Mucosa of stomach (tissue), 1 donor: ENCODE measurements around the gene PRAMEF17.
"Not testable (repeated sequence)": the region's sequence is repeated elsewhere in the genome, so short reads cannot be mapped to it uniquely, and the experiment has no call there.

Experiments
- H3K27me3 ChIP-seq: one replicate; pipeline ENCODE4 v1.7.0; 2013; ENCODE audit warnings: mild to moderate bottlenecking, low read length; ENCODE audit not compliant: control insufficient read depth, insufficient read depth
- H3K36me3 ChIP-seq: one replicate; pipeline ENCODE4 v1.7.0; 2013; ENCODE audit warnings: low read length; ENCODE audit not compliant: control insufficient read depth, insufficient read depth
- H3K4me1 ChIP-seq: one replicate; pipeline ENCODE4 v1.7.0; 2013; ENCODE audit warnings: mild to moderate bottlenecking, low read length; ENCODE audit not compliant: control insufficient read depth, insufficient read depth
- H3K4me3 ChIP-seq: one replicate; pipeline ENCODE4 v1.7.0; 2013; ENCODE audit warnings: low read length
- H3K9ac ChIP-seq: one replicate; pipeline ENCODE4 v1.7.0; 2013; ENCODE audit warnings: mild to moderate bottlenecking, low read length, moderate library complexity
- H3K9me3 ChIP-seq: one replicate; pipeline ENCODE4 v1.7.0; 2013; ENCODE audit warnings: mild to moderate bottlenecking, low read length, moderate library complexity; ENCODE audit not compliant: control insufficient read depth
- donor health status: Pancreatic carcinoma.

Gene PRAMEF17

GRCh38 chr1:13389332-13389731 is at the start of gene PRAMEF17:
Gene PRAMEF17, plus strand, starts transcription at chr1:13389632. Its CDS starts 26 bp downstream, at chr1:13389658.
- not testable (repeated sequence) for H3K36me3 ChIP-seq, H3K4me1 ChIP-seq, H3K9ac ChIP-seq, H3K27me3 ChIP-seq, H3K4me3 ChIP-seq, H3K9me3 ChIP-seq

- H3K4me3 ChIP-seq, H3K27me3 ChIP-seq, H3K4me1 ChIP-seq, H3K9ac ChIP-seq, H3K36me3 ChIP-seq, H3K9me3 ChIP-seq: not testable (repeated sequence)
These were observed 46.9 kb upstream of the PRAMEF17 start for GRCh38 chr1:13342496-13342895.

- H3K9ac ChIP-seq, H3K9me3 ChIP-seq, H3K36me3 ChIP-seq, H3K4me1 ChIP-seq, H3K4me3 ChIP-seq, H3K27me3 ChIP-seq: not testable (repeated sequence)
These were observed 42.4 kb upstream of the PRAMEF17 start, which contains the start of gene PRAMEF14 for GRCh38 chr1:13347034-13347433. Gene PRAMEF14, minus strand, starts transcription at chr1:13347134. Its CDS starts 1,820 bp downstream, at chr1:13345314.

GRCh38 chr1:13353476-13353875 is 36.0 kb upstream of the PRAMEF17 start:
- H3K9ac ChIP-seq, H3K27me3 ChIP-seq, H3K4me3 ChIP-seq, H3K4me1 ChIP-seq, H3K9me3 ChIP-seq, H3K36me3 ChIP-seq: not testable (repeated sequence)

GRCh38 chr1:13354475-13354874 is 35.0 kb upstream of the PRAMEF17 start:
- not testable (repeated sequence) for H3K4me1 ChIP-seq, H3K9ac ChIP-seq, H3K9me3 ChIP-seq, H3K27me3 ChIP-seq, H3K36me3 ChIP-seq, H3K4me3 ChIP-seq

- H3K9ac ChIP-seq, H3K9me3 ChIP-seq, H3K4me1 ChIP-seq, H3K27me3 ChIP-seq, H3K4me3 ChIP-seq, H3K36me3 ChIP-seq: not testable (repeated sequence)
These were observed 32.7 kb upstream of the PRAMEF17 start for GRCh38 chr1:13356774-13357173.

GRCh38 chr1:13362364-13362763 is 27.1 kb upstream of the PRAMEF17 start:
- H3K36me3 ChIP-seq, H3K4me3 ChIP-seq, H3K9ac ChIP-seq, H3K4me1 ChIP-seq, H3K9me3 ChIP-seq, H3K27me3 ChIP-seq: not testable (repeated sequence)

GRCh38 chr1:13364928-13365327 is 24.5 kb upstream of the PRAMEF17 start:
- H3K9me3 ChIP-seq, H3K4me3 ChIP-seq, H3K36me3 ChIP-seq, H3K27me3 ChIP-seq, H3K9ac ChIP-seq, H3K4me1 ChIP-seq: not testable (repeated sequence)

GRCh38 chr1:13366536-13366935 is 22.9 kb upstream of the PRAMEF17 start:
- H3K4me1 ChIP-seq, H3K4me3 ChIP-seq, H3K9me3 ChIP-seq, H3K9ac ChIP-seq, H3K36me3 ChIP-seq, H3K27me3 ChIP-seq: not testable (repeated sequence)

GRCh38 chr1:13368544-13368943 is 20.9 kb upstream of the PRAMEF17 start:
- H3K9ac ChIP-seq, H3K36me3 ChIP-seq, H3K4me1 ChIP-seq, H3K9me3 ChIP-seq, H3K27me3 ChIP-seq, H3K4me3 ChIP-seq: not testable (repeated sequence)

- not testable (repeated sequence) for H3K27me3 ChIP-seq, H3K36me3 ChIP-seq, H3K9ac ChIP-seq, H3K4me3 ChIP-seq, H3K9me3 ChIP-seq, H3K4me1 ChIP-seq
These were observed 10.4 kb upstream of the PRAMEF17 start for GRCh38 chr1:13378983-13379382.

- H3K9me3 ChIP-seq, H3K36me3 ChIP-seq, H3K27me3 ChIP-seq, H3K9ac ChIP-seq, H3K4me1 ChIP-seq, H3K4me3 ChIP-seq: not testable (repeated sequence)
These were observed 9.1 kb upstream of the PRAMEF17 start for GRCh38 chr1:13380380-13380779.

GRCh38 chr1:13393004-13393403 is 3.6 kb downstream of the PRAMEF17 start:
- H3K4me3 ChIP-seq: not testable (repeated sequence)

More at GRCh38 chr1:13393004-13393403, 3.6 kb downstream of the PRAMEF17 start:
- not testable (repeated sequence) for H3K9me3 ChIP-seq, H3K36me3 ChIP-seq, H3K27me3 ChIP-seq, H3K4me1 ChIP-seq, H3K9ac ChIP-seq
